Stimulated activated CD8-positive, alpha-beta memory T cell treated with anti-CD3 and anti-CD28 coated beads, Interleukin-7, amount 100 ng/mL, for 24 hours (primary cell): ENCODE measurements around the gene B3GAT1.

ENCODE experiments used
- DNase-seq: peaks from one replicate; pipeline ENCODE4 v3.0.0-alpha.2; 2020; ENCODE audit warnings: low read depth

Gene B3GAT1

GRCh38 chr11:134390706-134391569 lies 21.1 kb downstream of the B3GAT1 start:
- DNase-seq, result no peak

DNA sequence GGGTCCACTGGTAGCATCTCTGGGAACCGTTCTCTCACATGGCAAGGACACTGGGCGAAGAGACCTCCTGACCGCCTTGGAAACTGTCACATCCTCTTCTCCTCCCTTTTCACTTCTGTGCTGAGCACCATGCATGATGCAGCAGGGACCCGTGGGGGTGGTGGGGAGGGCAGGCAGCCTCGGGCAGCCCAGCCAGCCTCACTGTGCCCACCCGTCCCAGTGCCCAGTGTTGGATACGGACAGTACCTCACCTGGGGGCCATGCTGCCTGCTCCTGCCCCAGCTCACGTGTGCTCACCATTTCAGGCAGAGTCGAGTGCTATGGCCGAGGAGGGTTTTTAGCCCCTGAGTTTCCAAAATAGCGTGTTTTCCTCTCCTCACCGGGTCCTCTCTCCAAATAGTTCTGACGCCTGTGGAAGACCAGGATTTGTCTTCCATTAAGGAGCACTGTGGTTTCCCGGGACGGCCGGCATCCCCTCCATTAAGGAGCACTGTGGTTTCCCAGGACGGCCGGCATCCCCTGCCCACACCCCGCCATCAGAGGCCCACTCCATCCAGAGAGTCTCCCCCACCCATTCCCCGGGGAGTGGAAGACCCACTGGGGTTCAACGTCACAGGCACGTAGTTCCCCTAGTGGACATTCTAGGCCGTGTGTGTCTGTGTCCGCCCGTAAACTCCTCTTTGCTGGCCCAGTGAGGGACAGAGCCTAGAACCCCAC lies 22.4 kb downstream of the B3GAT1 start:
- no peak for DNase-seq

GRCh38 chr11:134388590-134388989 lies 23.5 kb downstream of the B3GAT1 start:
- DNase-seq, result no peak

- no peak for DNase-seq
Measured at GRCh38 chr11:134387501-134387900, 24.5 kb downstream of the B3GAT1 start.

DNA sequence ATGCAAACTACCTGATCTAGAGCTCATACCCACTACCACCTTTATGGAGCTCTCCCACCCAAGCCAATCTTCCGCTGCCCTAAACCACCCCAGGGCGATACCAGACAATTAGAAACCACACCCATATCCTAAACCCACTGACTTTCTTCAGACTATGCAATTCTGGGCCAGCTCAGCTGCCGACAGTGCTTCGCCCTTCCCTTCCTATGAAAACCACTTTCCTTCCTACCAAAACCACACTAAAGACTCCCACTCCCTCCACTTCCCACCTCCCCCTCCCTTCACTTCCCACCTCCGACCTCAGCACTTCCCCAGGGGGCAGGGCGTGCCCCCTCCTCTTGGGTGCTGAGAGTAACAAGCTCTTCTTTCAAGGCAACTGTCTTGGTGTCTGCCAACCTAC lies 25.1 kb downstream of the B3GAT1 start:
- DNase-seq, result no peak

DNA sequence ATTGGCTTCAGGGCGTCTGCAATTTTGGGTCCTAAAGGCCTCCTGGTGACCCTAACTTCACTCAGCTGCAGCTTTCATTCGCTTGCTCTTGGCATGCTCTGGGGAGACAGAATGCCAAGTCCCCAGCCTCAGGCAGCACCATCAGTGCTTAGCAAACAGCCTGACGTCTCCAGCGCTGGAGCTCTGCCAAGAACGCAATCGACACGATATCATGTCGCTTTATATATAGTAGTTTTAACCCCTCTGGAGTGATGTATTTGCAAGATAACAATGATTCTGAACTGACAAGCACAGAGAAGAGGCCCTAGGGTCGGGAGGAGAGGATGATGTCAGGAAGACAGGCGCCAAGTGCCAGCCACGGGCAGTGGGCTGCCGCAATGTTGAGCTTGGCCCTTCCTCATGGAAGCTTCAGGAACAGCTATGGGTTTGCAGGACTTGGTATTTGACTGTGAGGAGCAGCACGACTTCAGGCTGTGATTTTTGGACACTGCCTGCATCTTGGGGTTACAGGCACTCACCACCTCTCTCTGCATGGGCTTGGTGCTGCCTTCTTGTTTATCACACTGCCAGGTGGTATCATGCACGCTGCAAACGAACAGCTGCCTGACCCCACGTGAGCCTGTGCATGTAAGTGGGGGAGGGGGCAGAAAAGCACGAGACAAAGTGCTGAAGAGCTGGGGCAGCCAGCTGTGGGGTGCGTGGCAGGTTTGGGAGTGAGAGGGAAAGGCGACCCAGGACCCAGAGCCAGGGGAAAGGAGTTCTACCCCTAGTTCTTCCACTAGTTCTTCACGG lies 26.1 kb downstream of the B3GAT1 start:
- DNase-seq, result no peak

- no peak for DNase-seq
Measured at GRCh38 chr11:134385171-134385570, 26.9 kb downstream of the B3GAT1 start.

DNA sequence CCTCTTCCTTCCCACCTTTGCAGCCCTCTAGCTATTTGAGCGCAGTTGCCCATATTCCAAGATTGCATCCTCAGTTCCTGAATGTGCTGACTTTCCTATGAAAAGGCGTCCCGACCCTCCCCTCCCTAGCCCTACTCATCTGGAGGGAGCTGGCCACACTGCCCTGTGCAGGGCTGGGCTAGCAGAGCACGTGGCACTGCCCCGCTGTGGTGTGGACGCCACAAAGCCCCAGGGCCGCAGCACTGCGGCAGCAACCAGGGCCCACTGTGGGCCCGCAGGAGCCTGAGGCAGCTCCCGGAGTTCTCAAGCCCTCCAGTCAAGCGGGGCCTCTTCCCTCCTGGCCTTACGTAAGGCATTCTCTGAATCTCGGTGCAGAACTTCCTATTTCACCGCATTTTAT lies 27.6 kb downstream of the B3GAT1 start:
- no peak for DNase-seq

DNA sequence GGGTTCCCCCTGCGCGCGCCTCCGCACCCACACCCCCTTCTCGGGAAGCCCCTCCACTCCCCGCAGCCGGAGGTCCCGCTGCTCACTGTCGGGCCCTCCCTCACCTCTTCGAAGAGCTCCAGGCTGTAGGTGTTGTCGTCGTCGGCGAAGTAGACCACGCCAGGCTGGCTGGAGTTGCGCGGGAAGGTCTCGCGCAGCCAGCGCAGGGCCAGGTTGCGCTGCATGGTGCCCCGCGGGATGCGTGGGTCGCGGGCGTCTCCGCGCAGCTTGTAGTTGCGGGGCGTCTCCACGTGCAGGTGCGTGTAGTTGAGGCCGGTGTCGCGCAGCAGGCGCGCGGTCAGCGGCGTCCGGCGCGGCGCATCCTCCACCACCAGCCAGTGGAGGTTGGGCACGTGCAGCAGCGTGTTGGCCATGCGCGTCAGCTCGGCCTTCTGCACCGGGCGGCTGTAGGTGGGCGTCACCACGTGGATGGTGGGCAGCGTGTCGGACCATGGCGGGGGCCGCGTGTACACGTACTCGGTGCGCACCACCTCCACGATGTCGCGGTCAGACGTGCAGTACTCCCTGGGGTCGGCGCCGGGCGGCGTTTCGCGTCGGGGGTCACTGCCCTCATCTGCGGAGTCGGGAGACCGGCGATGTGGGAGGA lies 28.3 kb downstream of the B3GAT1 start:
- DNase-seq, result no peak

GRCh38 chr11:134382830-134383229 lies 29.2 kb downstream of the B3GAT1 start:
- DNase-seq, result no peak

GRCh38 chr11:134382257-134382656 lies 29.8 kb downstream of the B3GAT1 start:
- DNase-seq, result no peak

- DNase-seq, result no peak
Measured at GRCh38 chr11:134380785-134381184, 31.3 kb downstream of the B3GAT1 start.

DNA sequence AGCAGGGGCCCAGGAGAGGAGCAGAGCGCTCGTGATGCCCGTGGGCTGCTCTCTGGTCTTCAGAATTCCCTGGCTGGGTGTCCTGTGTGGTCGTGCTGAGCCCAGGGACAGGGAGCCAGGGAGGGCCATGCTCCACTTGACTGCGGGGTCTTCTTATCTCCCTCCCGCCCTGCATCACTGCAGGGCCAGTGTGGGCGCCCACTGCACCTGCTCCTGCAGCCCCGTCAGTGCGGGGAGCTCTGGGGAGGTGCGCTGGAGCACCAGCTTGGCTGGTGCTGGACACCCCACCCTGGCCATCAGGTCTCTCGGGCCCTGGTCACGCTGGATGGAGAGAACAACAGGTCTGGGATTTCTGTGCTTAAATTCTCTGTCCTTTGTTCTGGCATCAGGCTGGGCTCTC lies 31.8 kb downstream of the B3GAT1 start:
- no peak for DNase-seq

DNA sequence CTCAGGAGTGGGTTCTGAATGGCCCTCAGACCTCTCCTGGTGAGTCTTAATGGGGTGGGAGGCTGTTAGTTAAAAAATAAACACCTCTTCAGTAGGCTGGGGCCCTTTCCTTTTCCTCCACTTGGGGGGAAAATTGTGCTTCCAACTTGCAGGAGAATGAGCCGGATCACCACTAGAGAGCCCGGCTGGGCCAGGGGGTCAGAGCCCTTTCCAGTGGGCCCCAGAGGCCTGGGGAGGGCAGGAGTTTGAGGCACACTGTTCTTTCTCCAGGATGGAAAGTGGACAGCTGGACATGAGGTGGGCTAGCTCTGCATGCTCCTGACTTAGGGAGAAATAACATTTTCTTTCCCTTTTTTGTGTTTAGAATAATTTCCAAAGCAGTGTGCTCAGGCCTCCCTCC lies 32.8 kb downstream of the B3GAT1 start:
- DNase-seq, result no peak

DNA sequence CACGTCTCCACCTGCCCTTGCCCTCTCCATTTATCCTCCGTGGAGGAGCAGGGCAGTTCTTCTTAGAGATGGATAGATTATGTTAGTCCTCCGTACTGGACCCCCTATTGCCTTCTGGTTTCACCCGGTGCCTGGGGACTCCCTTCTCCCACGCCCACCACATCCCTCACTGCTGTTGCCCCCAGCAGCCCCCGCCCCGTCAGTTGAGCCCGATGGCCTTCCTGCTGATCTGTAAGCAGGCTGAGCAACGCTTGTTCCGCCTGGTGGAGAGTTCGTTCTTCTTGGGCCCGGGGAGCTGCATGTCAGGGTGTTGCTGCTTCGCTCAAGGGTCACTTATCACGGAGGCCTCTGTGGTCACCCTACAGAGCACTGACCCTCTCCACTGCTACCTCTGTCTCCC lies 34.2 kb downstream of the B3GAT1 start:
- DNase-seq, result no peak

- DNase-seq, result no peak
Measured at GRCh38 chr11:134376150-134376921, 35.7 kb downstream of the B3GAT1 start.

DNA sequence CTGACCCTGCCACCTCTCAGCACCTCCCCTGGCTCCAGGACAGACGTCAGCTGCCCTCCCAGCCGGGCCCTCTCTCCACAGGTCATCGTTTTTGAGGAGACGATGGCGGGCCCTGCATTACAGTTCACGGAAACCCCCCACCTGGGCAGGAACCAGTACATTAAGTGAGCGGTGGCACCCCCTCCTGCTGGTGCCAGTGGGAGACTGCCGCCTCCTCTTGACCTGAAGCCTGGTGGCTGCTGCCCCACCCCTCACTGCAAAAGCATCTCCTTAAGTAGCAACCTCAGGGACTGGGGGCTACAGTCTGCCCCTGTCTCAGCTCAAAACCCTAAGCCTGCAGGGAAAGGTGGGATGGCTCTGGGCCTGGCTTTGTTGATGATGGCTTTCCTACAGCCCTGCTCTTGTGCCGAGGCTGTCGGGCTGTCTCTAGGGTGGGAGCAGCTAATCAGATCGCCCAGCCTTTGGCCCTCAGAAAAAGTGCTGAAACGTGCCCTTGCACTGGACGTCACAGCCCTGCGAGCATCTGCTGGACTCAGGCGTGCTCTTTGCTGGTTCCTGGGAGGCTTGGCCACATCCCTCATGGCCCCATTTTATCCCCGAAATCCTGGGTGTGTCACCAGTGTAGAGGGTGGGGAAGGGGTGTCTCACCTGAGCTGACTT lies 37.0 kb downstream of the B3GAT1 start:
- DNase-seq, result no peak

- DNase-seq, result no peak
Measured at GRCh38 chr11:134374171-134374570, 37.9 kb downstream of the B3GAT1 start.

- no peak for DNase-seq
Measured at GRCh38 chr11:134373591-134374052, 38.4 kb downstream of the B3GAT1 start.

DNA sequence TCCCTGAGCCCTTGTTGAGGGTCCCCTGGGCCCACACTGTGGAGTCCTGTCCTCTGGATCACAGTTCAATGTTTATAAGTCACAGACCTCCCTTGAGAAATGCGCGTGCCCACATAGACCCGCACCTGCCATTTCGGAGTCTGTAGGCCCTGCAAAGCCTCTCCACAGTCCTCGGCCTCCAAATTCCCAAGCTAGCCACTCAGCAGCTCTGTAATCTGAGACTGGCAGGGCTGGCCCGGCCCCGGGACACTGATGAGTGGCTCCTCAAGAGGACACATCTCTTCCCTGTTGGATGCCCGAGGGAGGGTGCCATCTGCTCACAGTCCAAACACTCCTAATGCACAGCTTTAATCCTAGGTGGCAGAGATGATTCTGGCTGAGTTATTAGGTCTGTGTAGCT lies 39.1 kb downstream of the B3GAT1 start:
- DNase-seq, result no peak

DNA sequence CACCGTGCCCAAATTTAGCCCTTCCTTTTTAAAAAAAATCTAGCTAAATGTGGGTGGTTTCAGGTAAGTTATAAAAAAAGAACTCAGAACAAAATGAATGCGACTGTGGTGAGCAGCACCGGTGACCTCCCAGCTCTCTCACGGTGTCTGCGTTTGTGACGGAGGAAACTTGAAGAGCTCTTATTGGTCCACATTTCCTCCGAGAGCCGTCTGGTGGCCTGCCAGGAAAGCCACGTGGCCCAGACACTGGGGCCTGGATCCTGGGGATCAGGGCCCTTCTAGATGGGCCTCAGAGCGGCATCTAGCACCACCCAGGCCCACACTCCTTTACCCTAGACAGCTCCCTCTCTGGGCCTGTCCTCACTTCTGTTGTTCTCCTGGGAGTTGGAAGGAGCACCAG lies 39.5 kb downstream of the B3GAT1 start:
- DNase-seq, result no peak
